Body of pancreas (tissue), 4 donors: ENCODE data around the gene TMEM204. TPM values are rescaled to one million over a fixed set of nuclear protein-coding genes. Genes with fewer than 3 reads are reported as not detected.

Source experiments
- ATAC-seq: fragments of 150-250 bp; one replicate; pipeline ENCODE4 v1.9.1; 2016
- DNase-seq, 4 donors: peaks; one replicate each; pipeline ENCODE4 v3.0.0-alpha.2; 2019
- H3K27ac ChIP-seq, 4 donors: fragments of 200-600 bp; sonication (generic); 1 replicate in 3 of 4; 2 replicates in 1 of 4; pipeline versions ENCODE4 v1.5.1 to v1.6.1; 2016 to 2019; ENCODE audit warnings: mild to moderate bottlenecking in 1 of 4, mixed read lengths in 1 of 4, moderate library complexity in 1 of 4
- H3K27me3 ChIP-seq, 2 donors: fragments of 200-600 bp; sonication (generic); one replicate each; pipeline ENCODE4 v1.6.0; 2016; ENCODE audit warnings: mild to moderate bottlenecking in 1 of 2
- H3K36me3 ChIP-seq, 2 donors: fragments of 200-600 bp; sonication (generic); replicated peaks in 1 of 2; 2 replicates each; pipeline ENCODE4 v1.5.1; 2016; ENCODE audit warnings: low read depth in 2 of 2; ENCODE audit not compliant: insufficient read depth in 1 of 2
- H3K4me1 ChIP-seq: fragments of 200-600 bp; sonication (generic); one replicate; pipeline ENCODE4 v1.6.0; 2016
- H3K4me3 ChIP-seq, 2 donors: fragments of 200-600 bp; sonication (generic); 1 replicate in 1 of 2; 2 replicates in 1 of 2; pipeline ENCODE4 v1.5.1; 2016 to 2019
- H3K9me3 ChIP-seq, 3 donors: fragments of 200-600 bp; sonication (generic); 1 replicate in 2 of 3; 2 replicates in 1 of 3; pipeline ENCODE4 v1.5.1; 2016
- POLR2A ChIP-seq, 3 donors: fragments of 450-650 bp; IDR thresholded peaks; one replicate each; pipeline ENCODE4 v1.6.1; 2016; ENCODE audit warnings: antibody characterized with exemption in 3 of 3, mild to moderate bottlenecking in 2 of 3
- WGBS, 2 donors: methylation state at CpG; one replicate each; pipeline ENCODE4 v1.1.5; 2017; 5-methylcytosine and 5-hydroxymethylcytosine counted together
- intact Hi-C: fragments of 100-400 bp; cut with DNase I; formaldehyde crosslinking; loops from one replicate; pipeline ENCODE4 v1.15.1; 2023
- total RNA-seq, 2 donors: library from RNA; depleted of rRNA; stranded (reverse); fragments of >200 nt; gene quantifications; one replicate each; pipeline ENCODE4 v1.1.0, GENCODE V29; 2016
- TF ChIP-seq, protein P1 (sequence below), 7 experiments: fragments of 450-650 bp in 4 of 7; fragments of 200-600 bp in 3 of 7; sonication (generic) in 3 of 7; IDR thresholded peaks; one replicate each; pipeline ENCODE4 v1.5.1; 2016 to 2019; ENCODE audit warnings: antibody characterized with exemption in 7 of 7

The TMEM204 gene
- total RNA-seq, 2 donors from 2014 or later = 23.6 to 25.1 TPM

- no peak overlapping the region for H3K27ac ChIP-seq
- H3K4me3 ChIP-seq = no peak overlapping the region
- no peak for TF ChIP-seq POLR2A (IDR thresholded peaks at IDR 0.05)
- TF ChIP-seq, protein P1, sequence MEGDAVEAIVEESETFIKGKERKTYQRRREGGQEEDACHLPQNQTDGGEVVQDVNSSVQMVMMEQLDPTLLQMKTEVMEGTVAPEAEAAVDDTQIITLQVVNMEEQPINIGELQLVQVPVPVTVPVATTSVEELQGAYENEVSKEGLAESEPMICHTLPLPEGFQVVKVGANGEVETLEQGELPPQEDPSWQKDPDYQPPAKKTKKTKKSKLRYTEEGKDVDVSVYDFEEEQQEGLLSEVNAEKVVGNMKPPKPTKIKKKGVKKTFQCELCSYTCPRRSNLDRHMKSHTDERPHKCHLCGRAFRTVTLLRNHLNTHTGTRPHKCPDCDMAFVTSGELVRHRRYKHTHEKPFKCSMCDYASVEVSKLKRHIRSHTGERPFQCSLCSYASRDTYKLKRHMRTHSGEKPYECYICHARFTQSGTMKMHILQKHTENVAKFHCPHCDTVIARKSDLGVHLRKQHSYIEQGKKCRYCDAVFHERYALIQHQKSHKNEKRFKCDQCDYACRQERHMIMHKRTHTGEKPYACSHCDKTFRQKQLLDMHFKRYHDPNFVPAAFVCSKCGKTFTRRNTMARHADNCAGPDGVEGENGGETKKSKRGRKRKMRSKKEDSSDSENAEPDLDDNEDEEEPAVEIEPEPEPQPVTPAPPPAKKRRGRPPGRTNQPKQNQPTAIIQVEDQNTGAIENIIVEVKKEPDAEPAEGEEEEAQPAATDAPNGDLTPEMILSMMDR (IDR thresholded peaks at IDR 0.05) = no peak
- H3K27me3 ChIP-seq = no peaks in the 10 kb centered on the region
- no peaks in the 10 kb centered on the region for H3K9me3 ChIP-seq
- no peaks in the 10 kb centered on the region for H3K4me1 ChIP-seq
- intact Hi-C loops = no loop called here
- no peak for ATAC-seq
- H3K36me3 ChIP-seq = peaks cover 0 to 4% of the 10 kb centered on the region in 2 donors
- DNase-seq = no peak
- WGBS, 2 donors = 95 to 96% methylated on average over 9 to 40 of the region's 42 CpGs
These were observed 31.1 kb upstream of the TMEM204 start for GRCh38 chr16:1502092-1503004.

DNA sequence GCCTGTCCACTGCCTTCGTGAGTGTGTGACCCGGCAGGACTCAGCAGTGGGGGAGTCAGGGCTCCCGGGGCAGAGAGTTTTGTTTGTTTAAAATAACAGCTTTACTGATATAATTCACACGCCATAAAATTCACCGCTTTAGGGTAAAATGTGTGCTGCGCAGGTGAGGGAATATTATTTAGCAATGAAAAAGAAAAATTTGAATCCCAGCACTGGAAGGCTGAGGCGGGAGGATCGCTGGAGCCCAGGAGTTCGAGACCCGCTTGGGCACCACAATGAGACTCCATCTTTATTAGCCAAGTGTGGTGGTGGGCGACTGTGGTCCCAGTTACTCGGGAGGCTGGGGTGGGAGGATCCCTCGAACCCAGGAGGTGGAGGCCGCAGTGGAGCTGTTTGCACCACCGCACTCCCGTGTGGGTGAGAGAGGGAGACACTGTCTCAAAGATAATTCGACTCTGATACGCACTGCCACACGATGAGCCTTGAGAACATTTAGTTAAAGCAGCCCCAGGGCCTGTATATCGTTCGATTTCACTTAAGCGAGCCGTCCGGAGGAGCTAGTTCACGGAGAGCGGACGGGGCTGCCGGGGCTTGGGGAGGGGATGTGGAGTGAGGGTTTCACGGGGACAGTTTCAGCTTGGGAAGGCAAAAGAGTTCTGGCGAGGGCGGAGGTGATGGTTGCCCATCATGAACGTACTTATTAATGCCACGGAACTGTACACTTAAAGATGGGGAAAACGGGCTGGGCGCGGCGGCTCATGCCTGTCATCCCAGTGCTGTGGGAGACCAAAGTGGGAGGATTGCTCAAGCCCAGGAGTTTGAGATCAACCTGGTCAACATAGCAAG is 30.1 kb upstream of the TMEM204 start:
- WGBS, 2 donors = 95 to 96% methylated on average over 35 to 37 of the region's 37 CpGs
- Histone ChIP-seq H3K36me3 (peaks cover 0 to 4% of the 10 kb centered on the region in 2 donors), H3K27me3 (no peaks in the 10 kb centered on the region), H3K4me3 (no peak overlapping the region), H3K9me3 (no peaks in the 10 kb centered on the region), H3K27ac (no peak overlapping the region), H3K4me1 (no peaks in the 10 kb centered on the region)
- no peak for ATAC-seq
- DNase-seq = no peak
- intact Hi-C loops = no loop called here
- TF ChIP-seq POLR2A (IDR thresholded peaks at IDR 0.05) = no peak
- TF ChIP-seq, protein P1 (IDR thresholded peaks at IDR 0.05) = no peak

- WGBS, 2 donors = 93 to 100% methylated on average over 2 to 37 of the region's 37 CpGs
- TF ChIP-seq POLR2A (IDR thresholded peaks at IDR 0.05) = no peak
- TF ChIP-seq, protein P1 (IDR thresholded peaks at IDR 0.05) = no peak
- Histone ChIP-seq H3K9me3 (no peaks in the 10 kb centered on the region), H3K4me1 (no peaks in the 10 kb centered on the region), H3K36me3 (peaks cover 0 to 6% of the 10 kb centered on the region in 2 donors), H3K27me3 (no peaks in the 10 kb centered on the region), H3K4me3 (no peak overlapping the region), H3K27ac (no peak overlapping the region)
- intact Hi-C loops = no loop called here
- ATAC-seq = no peak
- DNase-seq = no peak
These were observed 28.2 kb upstream of the TMEM204 start for GRCh38 chr16:1505073-1505844.

DNA sequence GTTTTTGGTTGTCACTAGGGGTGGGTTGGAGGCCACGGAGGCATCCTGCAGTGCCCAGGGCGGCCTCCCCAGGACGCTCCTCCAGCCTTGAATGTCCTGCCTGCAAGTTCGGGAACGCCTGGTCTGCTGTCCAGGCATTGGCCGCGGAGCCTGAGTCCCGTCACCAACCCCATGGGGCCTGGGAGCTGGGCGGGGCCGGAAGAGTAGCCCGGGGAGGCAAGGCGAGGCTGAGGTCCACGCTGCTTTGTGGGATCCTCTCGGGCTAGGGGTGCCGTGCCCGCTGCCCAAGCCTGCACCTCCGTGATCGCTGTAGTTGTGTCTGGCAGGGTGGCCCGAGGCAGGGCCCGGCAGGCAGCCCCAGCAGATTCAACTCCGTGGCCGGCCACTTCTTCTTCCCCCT is 27.6 kb upstream of the TMEM204 start:
- DNase-seq (no peak), ATAC-seq (no peak)
- Histone ChIP-seq H3K4me1 (no peaks in the 10 kb centered on the region), H3K27ac (no peak overlapping the region), H3K36me3 (peaks cover 0 to 6% of the 10 kb centered on the region in 2 donors), H3K27me3 (no peaks in the 10 kb centered on the region), H3K4me3 (no peak overlapping the region), H3K9me3 (no peaks in the 10 kb centered on the region)
- TF ChIP-seq POLR2A (IDR thresholded peaks at IDR 0.05) = no peak
- TF ChIP-seq, protein P1 (IDR thresholded peaks at IDR 0.05) = no peak
- WGBS, 2 donors = 89% methylated on average over 19 of the region's 22 CpGs; no CpG with 5 or more reads in 1 of the 2 donors
- intact Hi-C loops = no loop called here
